Ovary (tissue), 9 donors: ENCODE results near the gene C6orf47. TPM values are rescaled to one million over a fixed set of nuclear protein-coding genes. Genes with fewer than 3 reads are reported as not detected.

Experiments used
- DNase-seq, 5 donors: peaks; one replicate each; pipeline ENCODE4 v3.0.0-alpha.2; 2019 to 2020
- H3K27ac ChIP-seq, 2 donors: fragments of 200-600 bp; one replicate each; pipeline versions ENCODE4 v1.5.1 to v1.8.0; 2019 to 2022
- H3K27me3 ChIP-seq: fragments of 200-600 bp; one replicate; pipeline ENCODE4 v1.8.0; 2022
- H3K36me3 ChIP-seq: fragments of 200-600 bp; sonication (generic); one replicate; pipeline ENCODE4 v1.5.1; 2019
- H3K4me1 ChIP-seq: one replicate; pipeline ENCODE4 v1.8.1; 2013; ENCODE audit warnings: mild to moderate bottlenecking, moderate library complexity; ENCODE audit not compliant: insufficient read depth
- H3K4me3 ChIP-seq: fragments of 200-600 bp; sonication (generic); one replicate; pipeline ENCODE4 v1.5.1; 2017
- H3K9me3 ChIP-seq, 2 donors: fragments of 200-600 bp in 1 of 2; sonication (generic) in 1 of 2; one replicate each; pipeline versions ENCODE4 v1.5.1 to v1.8.1; 2013 to 2019; ENCODE audit warnings: mild to moderate bottlenecking in 1 of 2, moderate library complexity in 1 of 2
- EP300 ChIP-seq: sonication (generic); formaldehyde crosslinking; IDR thresholded peaks from one replicate; pipeline ENCODE4 v1.6.1; 2017; ENCODE audit warnings: antibody characterized with exemption
- POLR2A ChIP-seq: fragments of 450-650 bp; IDR thresholded peaks from one replicate; pipeline ENCODE4 v1.6.1; 2017; ENCODE audit warnings: antibody characterized with exemption, mild to moderate bottlenecking, moderate library complexity
- WGBS, 3 donors: extraction: QIAGEN DNeasy Blood & Tissue Kit in 1 of 3; methylation state at CpG; one replicate each; pipeline versions ENCODE4 v1.1.5 to v1.1.7; 2013 to 2017; 5-methylcytosine and 5-hydroxymethylcytosine counted together
- intact Hi-C, 4 donors: fragments of 100-400 bp; cut with DNase I; formaldehyde crosslinking; loops; one replicate each; pipeline versions ENCODE4 v1.11.0 to v1.15.1; 2022 to 2023
- polyA plus RNA-seq, 2 donors: library from polyadenylated mRNA; stranded (reverse); fragments of 200-250 nt in 1 of 2; fragments of 350-450 nt in 1 of 2; fragmentation: Illumina TruSeq in 1 of 2; extraction: RNeasy Lipid Tissue Mini Kit (QIAGEN cat#74804) in 1 of 2; gene quantifications; one replicate each; pipeline ENCODE4 v1.2.3, GENCODE V29; 2013 to 2014
- total RNA-seq, 7 donors: library from RNA; depleted of rRNA in 2 of 7; stranded (reverse); fragments of >200 nt in 2 of 7; fragmentation: NEBNext Ultra II Directional in 3 of 7; extraction: Animal tissue kit (Norgen Biotek cat#: 25700) in 3 of 7; gene quantifications; one replicate each; pipeline versions ENCODE4 v1.1.0 to v1.2.4, GENCODE V29; 2016 to 2023
- TF ChIP-seq, protein P1 (sequence below), 3 donors: fragments of 450-650 bp in 2 of 3; fragments of 200-600 bp in 1 of 3; IDR thresholded peaks; one replicate each; pipeline versions ENCODE4 v1.5.1 to v1.8.0; 2016 to 2022; ENCODE audit warnings: antibody characterized with exemption in 3 of 3, mild to moderate bottlenecking in 1 of 3
- donor health status: DM: no; HTN: no; CAD: no; lungs with moderate emphysema.
- donor health status: DM: no; HTN: no; CAD: no.
- donor health status: Bipolar disorder and iron deficiency.
- donor health status: DM: yes; HTN: yes; CAD: no.
- donor health status: DM: no; HTN: no; CAD: no.
- donor health status: DM: yes; HTN: yes; CAD: no.

The C6orf47 gene
- total and polyA plus RNA-seq, 9 donors, result 13.9 to 26.2 (median 19.7) TPM

- intact Hi-C loops, result loop anchor here in 2 of 4 donors (2.0 to 5.0 kb wide), 2 partner anchors 32 to 1653 kb away; partner anchors contain the start of gene BAG6 (in 1 of the 2)
- no peaks in the 10 kb centered on the region for H3K36me3 ChIP-seq
- no peaks in the 10 kb centered on the region for H3K9me3 ChIP-seq
- H3K4me1 ChIP-seq, result peaks cover 1% of the 10 kb centered on the region
- H3K4me3 ChIP-seq, result peak within 1 kb of the TSS; percentile 82
- no peaks in the 10 kb centered on the region for H3K27me3 ChIP-seq
- WGBS, 3 donors, result 1% methylated on average over 26 to 67 of the region's 67 CpGs
- DNase-seq, result peak in 4 of 5 donors; percentile 83 to 96 (median 96)
- H3K27ac ChIP-seq, result peak within 1 kb of the TSS; percentile 96 to 98
- peak; percentile 65 for TF ChIP-seq POLR2A
- TF ChIP-seq, protein P1, sequence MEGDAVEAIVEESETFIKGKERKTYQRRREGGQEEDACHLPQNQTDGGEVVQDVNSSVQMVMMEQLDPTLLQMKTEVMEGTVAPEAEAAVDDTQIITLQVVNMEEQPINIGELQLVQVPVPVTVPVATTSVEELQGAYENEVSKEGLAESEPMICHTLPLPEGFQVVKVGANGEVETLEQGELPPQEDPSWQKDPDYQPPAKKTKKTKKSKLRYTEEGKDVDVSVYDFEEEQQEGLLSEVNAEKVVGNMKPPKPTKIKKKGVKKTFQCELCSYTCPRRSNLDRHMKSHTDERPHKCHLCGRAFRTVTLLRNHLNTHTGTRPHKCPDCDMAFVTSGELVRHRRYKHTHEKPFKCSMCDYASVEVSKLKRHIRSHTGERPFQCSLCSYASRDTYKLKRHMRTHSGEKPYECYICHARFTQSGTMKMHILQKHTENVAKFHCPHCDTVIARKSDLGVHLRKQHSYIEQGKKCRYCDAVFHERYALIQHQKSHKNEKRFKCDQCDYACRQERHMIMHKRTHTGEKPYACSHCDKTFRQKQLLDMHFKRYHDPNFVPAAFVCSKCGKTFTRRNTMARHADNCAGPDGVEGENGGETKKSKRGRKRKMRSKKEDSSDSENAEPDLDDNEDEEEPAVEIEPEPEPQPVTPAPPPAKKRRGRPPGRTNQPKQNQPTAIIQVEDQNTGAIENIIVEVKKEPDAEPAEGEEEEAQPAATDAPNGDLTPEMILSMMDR (IDR thresholded peaks at IDR 0.05), result no peak
- no peak for TF ChIP-seq EP300
These were observed 39.8 kb downstream of the C6orf47 start, which contains the start of gene PRRC2A for GRCh38 chr6:31620586-31621319. TSS of gene PRRC2A (plus strand) at chr6:31620715. CDS start at chr6:31622790, 2,075 bp downstream.

DNA sequence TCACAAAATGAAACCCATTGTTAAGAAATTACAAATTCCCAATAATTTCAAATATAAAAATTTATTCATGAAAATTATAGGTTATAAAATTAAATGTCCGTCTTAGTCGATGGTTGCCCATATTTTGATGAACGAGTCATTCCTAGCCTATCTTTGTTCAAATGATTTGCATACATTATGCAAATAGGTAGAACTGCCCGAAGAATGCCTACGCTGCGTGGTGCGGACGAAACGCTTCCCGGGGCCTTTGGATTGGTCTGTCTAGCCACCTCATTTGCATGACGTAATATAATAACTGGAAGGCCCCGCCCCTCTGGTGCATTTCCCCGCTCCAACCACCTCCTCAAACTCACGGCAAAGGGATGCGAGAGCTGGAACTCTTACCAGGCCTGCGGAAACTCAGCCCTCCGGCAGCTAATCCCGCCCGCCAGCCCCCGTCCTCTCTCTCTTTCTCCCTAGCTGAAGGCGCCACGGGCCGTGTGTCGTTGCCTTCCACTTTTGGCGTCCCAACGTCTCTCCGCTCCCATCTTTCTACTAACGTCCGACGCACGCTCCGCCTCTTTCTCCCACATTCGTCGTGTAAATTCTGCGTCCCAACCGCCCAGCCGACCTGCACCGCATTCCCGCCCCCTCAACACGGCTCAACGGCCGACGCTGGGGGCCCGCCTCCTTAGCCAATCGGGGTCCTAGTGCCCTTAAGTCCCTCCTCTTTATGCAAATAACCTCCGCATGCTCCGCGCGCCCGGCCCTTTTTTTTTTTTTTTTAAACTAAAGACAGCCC is 40.6 kb downstream of the C6orf47 start:
- Histone ChIP-seq H3K9me3 (no peaks in the 10 kb centered on the region), H3K4me3 (peak overlapping the region; percentile 82), H3K27me3 (no peaks in the 10 kb centered on the region), H3K36me3 (no peaks in the 10 kb centered on the region), H3K4me1 (peaks cover 1% of the 10 kb centered on the region), H3K27ac (peak overlapping the region; percentile 82 to 98)
- intact Hi-C loops, result loop anchor here in 2 of 4 donors (2.0 to 10.0 kb wide), 3 partner anchors 33 to 1653 kb away; partner anchors contain the start of genes ATP6V1G2 (in 1 of the 2), BAG6 (in 1 of the 2), DDX39B (in 1 of the 2) and NFKBIL1 (in 1 of the 2)
- TF ChIP-seq POLR2A (peak; percentile 98), EP300 (peak; percentile 10)
- TF ChIP-seq, protein P1 (IDR thresholded peaks at IDR 0.05), result peak in 1 of 3 donors; percentile 55
- peak; percentile 97 to 98 (median 98) for DNase-seq
- WGBS, 3 donors, result 0 to 1% (median 0%) methylated on average over 50 of the region's 50 CpGs

GRCh38 chr6:31617010-31617409 is 43.6 kb downstream of the C6orf47 start:
- WGBS, 3 donors, result 87 to 91% (median 88%) methylated on average over 2 of the region's 2 CpGs
- no peak for TF ChIP-seq EP300
- TF ChIP-seq, protein P1 (IDR thresholded peaks at IDR 0.05), result no peak
- no peak for TF ChIP-seq POLR2A
- intact Hi-C loops, result loop anchor here in 1 of 4 donors (10.0 kb wide), 1 partner anchor 72 kb away; the partner anchor contains the start of genes ATP6V1G2, DDX39B and NFKBIL1
- Histone ChIP-seq H3K27me3 (no peaks in the 10 kb centered on the region), H3K4me1 (peaks cover under 1% of the 10 kb centered on the region), H3K36me3 (no peaks in the 10 kb centered on the region), H3K4me3 (no peak overlapping the region), H3K27ac (no peak overlapping the region), H3K9me3 (no peaks in the 10 kb centered on the region)
- no peak for DNase-seq

- H3K4me3 ChIP-seq, result no peak overlapping the region
- 51 to 63% (median 55%) methylated on average over 7 of the region's 7 CpGs for WGBS, 3 donors
- no peaks in the 10 kb centered on the region for H3K27me3 ChIP-seq
- TF ChIP-seq POLR2A (no peak), EP300 (no peak)
- TF ChIP-seq, protein P1 (IDR thresholded peaks at IDR 0.05), result no peak
- no peaks in the 10 kb centered on the region for H3K9me3 ChIP-seq
- no peak for DNase-seq
- intact Hi-C loops, result loop anchor here in 1 of 4 donors (10.0 kb wide), 1 partner anchor 71 kb away; the partner anchor contains the start of genes ATP6V1G2, DDX39B and NFKBIL1
- no peaks in the 10 kb centered on the region for H3K36me3 ChIP-seq
- no peak overlapping the region for H3K27ac ChIP-seq
- no peaks in the 10 kb centered on the region for H3K4me1 ChIP-seq
These were observed 44.8 kb downstream of the C6orf47 start for GRCh38 chr6:31615748-31616147.
